Ishikawa (cell line): ENCODE data around the gene UBAP2L.

Source experiments
- CEBPB ChIP-seq: IDR thresholded peaks from 2 replicates; pipeline ENCODE4 v1.6.1; 2012
- CREB1 ChIP-seq: IDR thresholded peaks from 2 replicates; pipeline ENCODE4 v1.6.1; 2012; ENCODE audit warnings: low read depth
- EGR1 ChIP-seq: IDR thresholded peaks from 2 replicates; pipeline ENCODE4 v1.6.1; 2012
- EP300 ChIP-seq: IDR thresholded peaks from 2 replicates; pipeline ENCODE4 v1.6.1; 2012; ENCODE audit warnings: borderline replicate concordance
- FOXM1 ChIP-seq: IDR thresholded peaks from 2 replicates; pipeline ENCODE4 v1.6.1; 2012; ENCODE audit warnings: low read depth, borderline replicate concordance
- MAX ChIP-seq: IDR thresholded peaks from 2 replicates; pipeline ENCODE4 v1.6.1; 2012
- NFIC ChIP-seq: IDR thresholded peaks from 2 replicates; pipeline ENCODE4 v1.6.1; 2012
- RAD21 ChIP-seq: IDR thresholded peaks from 2 replicates; pipeline ENCODE4 v1.6.1; 2012; ENCODE audit warnings: low read depth
- REST ChIP-seq: IDR thresholded peaks from 2 replicates; pipeline ENCODE4 v1.6.1; 2012; ENCODE audit warnings: low read depth, mild to moderate bottlenecking
- TAF1 ChIP-seq: IDR thresholded peaks from 2 replicates; pipeline ENCODE4 v1.6.1; 2012; ENCODE audit warnings: low read depth, mild to moderate bottlenecking
- TCF12 ChIP-seq: IDR thresholded peaks from 2 replicates; pipeline ENCODE4 v1.6.1; 2012; ENCODE audit warnings: low read depth
- TEAD4 ChIP-seq: IDR thresholded peaks from 2 replicates; pipeline ENCODE4 v1.6.1; 2012
- USF1 ChIP-seq: IDR thresholded peaks from 2 replicates; pipeline ENCODE4 v1.6.1; 2012
- YY1 ChIP-seq: IDR thresholded peaks from 2 replicates; pipeline ENCODE4 v1.6.1; 2012; ENCODE audit warnings: low read depth
- ZBTB7A ChIP-seq: IDR thresholded peaks from 2 replicates; pipeline ENCODE4 v1.6.1; 2012; ENCODE audit warnings: low read depth

Gene UBAP2L

GRCh38 chr1:154260127-154260526, 39.4 kb downstream of the UBAP2L start:
- TF ChIP-seq EP300: no peak
- TF ChIP-seq ZBTB7A: no peak
- TF ChIP-seq USF1: no peak
- no peak for TF ChIP-seq EGR1
- no peak for TF ChIP-seq RAD21
- TF ChIP-seq YY1: no peak
- no peak for TF ChIP-seq REST
- no peak for TF ChIP-seq CEBPB
- no peak for TF ChIP-seq MAX
- TF ChIP-seq TCF12: no peak
- TF ChIP-seq TEAD4: no peak
- TF ChIP-seq TAF1: no peak
- TF ChIP-seq FOXM1: no peak
- no peak for TF ChIP-seq NFIC
- no peak for TF ChIP-seq CREB1

- TF ChIP-seq NFIC: no peak
- TF ChIP-seq ZBTB7A: no peak
- TF ChIP-seq MAX: no peak
- no peak for TF ChIP-seq REST
- TF ChIP-seq TAF1: no peak
- TF ChIP-seq YY1: no peak
- no peak for TF ChIP-seq RAD21
- TF ChIP-seq CEBPB: no peak
- TF ChIP-seq FOXM1: no peak
- TF ChIP-seq USF1: no peak
- no peak for TF ChIP-seq CREB1
- no peak for TF ChIP-seq TCF12
- TF ChIP-seq EGR1: no peak
- TF ChIP-seq TEAD4: no peak
- TF ChIP-seq EP300: no peak
These were observed 42.9 kb downstream of the UBAP2L start for GRCh38 chr1:154263465-154264332.

GRCh38 chr1:154264454-154264853, 43.7 kb downstream of the UBAP2L start:
- TF ChIP-seq REST (no peak), RAD21 (no peak), TEAD4 (no peak), TAF1 (no peak), CEBPB (no peak)

- no peak for TF ChIP-seq TEAD4
- no peak for TF ChIP-seq YY1
- TF ChIP-seq USF1: no peak
- TF ChIP-seq NFIC: no peak
- no peak for TF ChIP-seq REST
- no peak for TF ChIP-seq EGR1
- no peak for TF ChIP-seq TCF12
- no peak for TF ChIP-seq RAD21
- no peak for TF ChIP-seq CREB1
- no peak for TF ChIP-seq EP300
- TF ChIP-seq CEBPB: no peak
These were observed 44.8 kb downstream of the UBAP2L start for GRCh38 chr1:154265586-154265985.
